H9 (cell line): ENCODE results near the gene KRT28. TPM values are rescaled to one million over a fixed set of nuclear protein-coding genes. Genes with fewer than 3 reads are reported as not detected.

Source experiments
- DNase-seq: peaks from one replicate; pipeline ENCODE4 v3.0.0-alpha.2; 2017
- H2AFZ ChIP-seq: one replicate; pipeline ENCODE4 v1.6.1; 2013; ENCODE audit warnings: mild to moderate bottlenecking, low read length, control low read depth, moderate library complexity
- H2AK5ac ChIP-seq: 2 replicates; pipeline ENCODE4 v1.6.1; 2013; ENCODE audit warnings: low read length, control low read depth, mixed read lengths; ENCODE audit not compliant: insufficient read length
- H2BK120ac ChIP-seq: one replicate; pipeline ENCODE4 v1.6.1; 2013; ENCODE audit warnings: low read depth, mild to moderate bottlenecking, low read length, control low read depth, inconsistent platforms; ENCODE audit not compliant: poor library complexity, severe bottlenecking
- H2BK12ac ChIP-seq: 2 replicates; pipeline ENCODE4 v1.6.1; 2013; ENCODE audit warnings: low read length, control low read depth, mixed read lengths, low read depth; ENCODE audit not compliant: insufficient read length
- H2BK15ac ChIP-seq: 2 replicates; pipeline ENCODE4 v1.6.1; 2013; ENCODE audit warnings: low read depth, low read length, control low read depth
- H2BK20ac ChIP-seq: one replicate; pipeline ENCODE4 v1.6.1; 2013; ENCODE audit warnings: low read depth, mild to moderate bottlenecking, low read length, control low read depth, inconsistent platforms; ENCODE audit not compliant: poor library complexity, severe bottlenecking
- H2BK5ac ChIP-seq: 2 replicates; pipeline ENCODE4 v1.6.1; 2013; ENCODE audit warnings: low read length, control low read depth, mixed read lengths; ENCODE audit not compliant: insufficient read length
- H3K14ac ChIP-seq: 2 replicates; pipeline ENCODE4 v1.6.1; 2013; ENCODE audit warnings: low read length, control low read depth; ENCODE audit not compliant: insufficient read depth
- H3K18ac ChIP-seq: 2 replicates; pipeline ENCODE4 v1.6.1; 2013; ENCODE audit warnings: low read depth, mild to moderate bottlenecking, mixed read lengths, low read length, control low read depth; ENCODE audit not compliant: insufficient read length
- H3K23ac ChIP-seq: 2 replicates; pipeline ENCODE4 v1.6.1; 2013; ENCODE audit warnings: low read length, control low read depth, mixed read lengths, low read depth; ENCODE audit not compliant: insufficient read length
- H3K23me2 ChIP-seq: 2 replicates; pipeline ENCODE4 v1.6.1; 2013; ENCODE audit warnings: low read depth, mild to moderate bottlenecking, mixed read lengths, low read length, control low read depth; ENCODE audit not compliant: insufficient read length, poor library complexity, severe bottlenecking
- H3K27ac ChIP-seq: 2 replicates; pipeline ENCODE4 v1.5.1; 2013; ENCODE audit warnings: low read length, control low read depth, mixed read lengths, low read depth; ENCODE audit not compliant: insufficient read length
- H3K27me3 ChIP-seq: 2 replicates; pipeline ENCODE4 v1.6.1; 2013; ENCODE audit warnings: low read length, control low read depth, inconsistent platforms; ENCODE audit not compliant: insufficient read depth
- H3K4ac ChIP-seq: 2 replicates; pipeline ENCODE4 v1.6.1; 2013; ENCODE audit warnings: low read depth, mild to moderate bottlenecking, control low read depth, inconsistent platforms, low read length, moderate library complexity
- H3K4me1 ChIP-seq: 2 replicates; pipeline ENCODE4 v1.6.1; 2013; ENCODE audit warnings: low read length, control low read depth, inconsistent platforms; ENCODE audit not compliant: insufficient read depth
- H3K4me2 ChIP-seq: 2 replicates; pipeline ENCODE4 v1.6.1; 2013; ENCODE audit warnings: low read length, control low read depth, mixed read lengths; ENCODE audit not compliant: insufficient read length, insufficient read depth
- H3K56ac ChIP-seq: 2 replicates; pipeline ENCODE4 v1.6.1; 2013; ENCODE audit warnings: low read depth, mild to moderate bottlenecking, mixed read lengths, low read length, control low read depth; ENCODE audit not compliant: insufficient read length
- H3K79me1 ChIP-seq: 2 replicates; pipeline ENCODE4 v1.6.1; 2013; ENCODE audit warnings: low read depth, mild to moderate bottlenecking, moderate library complexity, low read length, control low read depth, inconsistent platforms; ENCODE audit not compliant: insufficient read depth, poor library complexity, severe bottlenecking
- H3K79me2 ChIP-seq: 2 replicates; pipeline ENCODE4 v1.6.1; 2013; ENCODE audit warnings: low read length, control low read depth, inconsistent platforms; ENCODE audit not compliant: insufficient read depth
- H3K9ac ChIP-seq: 2 replicates; pipeline ENCODE4 v1.6.1; 2013; ENCODE audit warnings: low read length, control low read depth, mixed read lengths; ENCODE audit not compliant: insufficient read length; ENCODE audit errors: extremely low read depth
- H3K9me3 ChIP-seq: one replicate; pipeline ENCODE4 v1.6.1; 2013; ENCODE audit warnings: low read depth, low read length, inconsistent platforms; ENCODE audit not compliant: control insufficient read depth
- H3T11ph ChIP-seq: one replicate; pipeline ENCODE4 v1.6.1; 2013; ENCODE audit warnings: mild to moderate bottlenecking, low read length, control low read depth, inconsistent platforms
- H4K20me1 ChIP-seq: one replicate; pipeline ENCODE4 v1.6.1; 2013; ENCODE audit not compliant: control insufficient read depth, insufficient read length, insufficient read depth
- H4K5ac ChIP-seq: 2 replicates; pipeline ENCODE4 v1.6.1; 2013; ENCODE audit warnings: low read depth, mild to moderate bottlenecking, mixed read lengths, low read length, control low read depth; ENCODE audit not compliant: insufficient read length
- H4K8ac ChIP-seq: replicated peaks from 2 replicates; pipeline ENCODE4 v1.6.1; 2013; ENCODE audit warnings: low read length, control low read depth, mixed read lengths, low read depth; ENCODE audit not compliant: insufficient read length
- H4K91ac ChIP-seq: 2 replicates; pipeline ENCODE4 v1.6.1; 2013; ENCODE audit warnings: low read depth, mild to moderate bottlenecking, moderate library complexity, mixed read lengths, low read length, control low read depth; ENCODE audit not compliant: insufficient read length
- H3K27ac Mint-ChIP-seq, 3 experiments: 2 replicates in 2 of 3; 3 replicates in 1 of 3; pipeline ENCODE4 v1.8.0; 2020 to 2021; ENCODE audit warnings: mixed read lengths in 3 of 3, mild to moderate bottlenecking in 1 of 3, moderate library complexity in 1 of 3
- H3K27me3 Mint-ChIP-seq: 2 replicates; pipeline ENCODE4 v1.8.0; 2021; ENCODE audit warnings: low read depth, mild to moderate bottlenecking, moderate library complexity, mixed read lengths
- H3K36me3 Mint-ChIP-seq, 3 experiments: 2 replicates in 2 of 3; 3 replicates in 1 of 3; pipeline ENCODE4 v1.8.0; 2020 to 2021; ENCODE audit warnings: low read depth in 3 of 3, mixed read lengths in 3 of 3; ENCODE audit not compliant: insufficient read depth in 1 of 3
- H3K4me1 Mint-ChIP-seq, 2 experiments: 2 replicates each; pipeline ENCODE4 v1.8.0; 2020; ENCODE audit warnings: mixed read lengths in 2 of 2
- H3K4me3 Mint-ChIP-seq, 2 experiments: 2 replicates in 1 of 2; 3 replicates in 1 of 2; pipeline ENCODE4 v1.8.0; 2020 to 2021; ENCODE audit warnings: mild to moderate bottlenecking in 2 of 2, mixed read lengths in 2 of 2, moderate library complexity in 1 of 2
- H3K9me3 Mint-ChIP-seq, 2 experiments: 2 replicates in 1 of 2; 3 replicates in 1 of 2; pipeline ENCODE4 v1.8.0; 2020; ENCODE audit warnings: mild to moderate bottlenecking in 2 of 2, mixed read lengths in 2 of 2, moderate library complexity in 1 of 2
- CTCF ChIP-seq: fragments of 200-600 bp; sonication (generic); conservative IDR thresholded peaks from 3 replicates; pipeline ENCODE4 v1.8.0; 2021; ENCODE audit warnings: antibody characterized with exemption, mild to moderate bottlenecking
- WGBS: extraction: QIAGEN DNeasy Blood & Tissue Kit; methylation state at CpG from one replicate; pipeline ENCODE4 v1.1.7; 2013; ENCODE audit warnings: missing lambda C conversion rate, low lambda C conversion rate, mixed read lengths; ENCODE audit not compliant: insufficient read length; ENCODE audit errors: extremely low coverage; 5-methylcytosine and 5-hydroxymethylcytosine counted together
- total RNA-seq: library from RNA; stranded (reverse); gene quantifications from 2 replicates; pipeline ENCODE4 v1.2.1, GENCODE V29; 2021

The KRT28 gene
- total RNA-seq, 1 experiment from 2014 or later, result not detected

- Histone ChIP-seq H4K91ac (no peak overlapping the region), H2BK15ac (no peak overlapping the region), H2BK12ac (no peak overlapping the region), H4K5ac (no peak overlapping the region), H3K79me1 (no peaks in the 10 kb centered on the region), H2BK5ac (no peak overlapping the region), H3K27ac (no peak overlapping the region), H3K23ac (no peak overlapping the region), H4K20me1 (no peaks in the 10 kb centered on the region), H3K4me2 (no peak overlapping the region), H3K4ac (no peak overlapping the region), H3T11ph (no peak overlapping the region), H2BK120ac (no peak overlapping the region), H3K79me2 (no peaks in the 10 kb centered on the region), H2AK5ac (no peak overlapping the region), H3K56ac (no peak overlapping the region), H3K27me3 (no peaks in the 10 kb centered on the region), H3K14ac (no peak overlapping the region), H4K8ac (no peak overlapping the region), H3K9me3 (no peaks in the 10 kb centered on the region), H3K4me1 (no peaks in the 10 kb centered on the region), H2BK20ac (no peak overlapping the region), H3K23me2 (no peaks in the 10 kb centered on the region), H2AFZ (no peak overlapping the region), H3K18ac (no peak overlapping the region), H3K9ac (no peak overlapping the region)
- H3K4me3 Mint-ChIP-seq, result no peak overlapping the region
- H3K27ac Mint-ChIP-seq, result no peak overlapping the region
- H3K4me1 Mint-ChIP-seq, result no peaks in the 10 kb centered on the region
- peaks cover 29% of the 10 kb centered on the region for H3K27me3 Mint-ChIP-seq
- WGBS, result no CpG with 5 or more reads among the region's 4 CpGs
- no peak for TF ChIP-seq CTCF
- no peak for DNase-seq
- H3K9me3 Mint-ChIP-seq, result no peaks in the 10 kb centered on the region
- H3K36me3 Mint-ChIP-seq, result no peaks in the 10 kb centered on the region
Observed at GRCh38 chr17:40775945-40776344, 23.8 kb downstream of the KRT28 start.
